ENCODE data around the gene YTHDF1. TPM values are rescaled to one million over a fixed set of nuclear protein-coding genes. Genes with fewer than 3 reads are reported as not detected.

Gene YTHDF1
- total and polyA plus RNA-seq, 8 donors, result 11.1 to 24.0 (median 15.9) TPM

GRCh38 chr20:63246490-63247288, 30.8 kb upstream of the YTHDF1 start:
- DNase-seq, result peak in 5 of 6 donors; percentile 11 to 81 (median 63)
- 29 to 30% methylated on average over 45 to 50 of the region's 50 CpGs for WGBS, 2 donors
- H3K36me3 ChIP-seq, result no peaks in the 10 kb centered on the region
- peak overlapping the region in 1 of 4 donors; percentile 10 for H3K4me3 ChIP-seq
- TF ChIP-seq CTCF (IDR thresholded peaks at IDR 0.05), result no peak
- peak; percentile 65 to 84 (median 75) for ATAC-seq
- FAIRE-seq, result no peak
- no peak overlapping the region for H3K27ac ChIP-seq
- H3K27me3 ChIP-seq, result peaks cover 0 to 6% (median 0%) of the 10 kb centered on the region in 4 donors
- H3K4me1 ChIP-seq, result no peaks in the 10 kb centered on the region
- H3K9me3 ChIP-seq, result no peaks in the 10 kb centered on the region
- intact Hi-C loops (cut with DNase I), result no loop called here

- no peaks in the 10 kb centered on the region for H3K9me3 ChIP-seq
- H3K4me3 ChIP-seq, result no peak overlapping the region
- FAIRE-seq, result no peak
- no peak for TF ChIP-seq CTCF (IDR thresholded peaks at IDR 0.05)
- intact Hi-C loops (cut with DNase I), result no loop called here
- no peaks in the 10 kb centered on the region for H3K4me1 ChIP-seq
- H3K27ac ChIP-seq, result no peak overlapping the region
- peaks cover 0 to 4% (median 0%) of the 10 kb centered on the region in 4 donors for H3K27me3 ChIP-seq
- whole genome bisulfite sequencing, 2 donors, result 78 to 80% methylated on average over 10 of the region's 10 CpGs
- ATAC-seq, result no peak
- DNase-seq, result no peak
- no peaks in the 10 kb centered on the region for H3K36me3 ChIP-seq
These were observed 28.5 kb upstream of the YTHDF1 start for GRCh38 chr20:63244468-63244867.

GRCh38 chr20:63243604-63244247, 27.8 kb upstream of the YTHDF1 start:
- no peak overlapping the region for H3K4me3 ChIP-seq
- intact Hi-C loops (cut with DNase I), result no loop called here
- 70 to 80% methylated on average over 21 to 25 of the region's 25 CpGs for WGBS, 2 donors
- no peak for ATAC-seq
- no peak overlapping the region for H3K27ac ChIP-seq
- DNase-seq, result no peak
- H3K9me3 ChIP-seq, result no peaks in the 10 kb centered on the region
- peaks cover 0 to 4% (median 0%) of the 10 kb centered on the region in 4 donors for H3K27me3 ChIP-seq
- H3K4me1 ChIP-seq, result no peaks in the 10 kb centered on the region
- no peak for FAIRE-seq
- H3K36me3 ChIP-seq, result no peaks in the 10 kb centered on the region
- no peak for TF ChIP-seq CTCF (IDR thresholded peaks at IDR 0.05)

GRCh38 chr20:63242736-63243135, 26.8 kb upstream of the YTHDF1 start:
- H3K4me3 ChIP-seq, result no peak overlapping the region
- H3K36me3 ChIP-seq, result no peaks in the 10 kb centered on the region
- H3K27ac ChIP-seq, result no peak overlapping the region
- H3K4me1 ChIP-seq, result no peaks in the 10 kb centered on the region
- no peak for TF ChIP-seq CTCF (IDR thresholded peaks at IDR 0.05)
- ATAC-seq, result no peak
- DNase-seq, result no peak
- H3K27me3 ChIP-seq, result no peaks in the 10 kb centered on the region
- intact Hi-C loops (cut with DNase I), result no loop called here
- no peaks in the 10 kb centered on the region for H3K9me3 ChIP-seq
- WGBS, 2 donors, result 78 to 87% methylated on average over 21 of the region's 21 CpGs
- no peak for FAIRE-seq

- DNase-seq (no peak), FAIRE-seq (no peak), ATAC-seq (no peak)
- Histone ChIP-seq H3K36me3 (no peaks in the 10 kb centered on the region), H3K9me3 (no peaks in the 10 kb centered on the region), H3K27me3 (no peaks in the 10 kb centered on the region), H3K27ac (no peak overlapping the region), H3K4me1 (no peaks in the 10 kb centered on the region), H3K4me3 (no peak overlapping the region)
- TF ChIP-seq CTCF (IDR thresholded peaks at IDR 0.05), result no peak
- 15% methylated on average over 11 of the region's 11 CpGs for WGBS, 2 donors
- intact Hi-C loops (cut with DNase I), result no loop called here
These were observed 25.3 kb upstream of the YTHDF1 start for GRCh38 chr20:63241272-63241671.
